Sigmoid colon (tissue), 4 donors: ENCODE data around the gene VBP1.
A peak's percentile ranks its signal among the peaks of the same experiment; 100 is the strongest.

ENCODE experiments used
- EP300 ChIP-seq, 4 donors: sonication (generic); formaldehyde crosslinking; IDR thresholded peaks; one replicate each; pipeline ENCODE4 v1.6.1; 2017; ENCODE audit warnings: antibody characterized with exemption in 4 of 4
- POLR2A ChIP-seq, 2 donors: fragments of 450-650 bp; IDR thresholded peaks; one replicate each; pipeline ENCODE4 v1.6.1; 2016; ENCODE audit warnings: antibody characterized with exemption in 2 of 2, mild to moderate bottlenecking in 2 of 2, moderate library complexity in 2 of 2
- POLR2AphosphoS5 ChIP-seq, 4 donors: sonication (generic); formaldehyde crosslinking; IDR thresholded peaks; one replicate each; pipeline ENCODE4 v1.6.1; 2017; ENCODE audit warnings: antibody characterized with exemption in 4 of 4
- TF ChIP-seq, protein P1 (sequence below), 4 experiments: fragments of 450-650 bp in 3 of 4; fragments of 200-600 bp in 1 of 4; IDR thresholded peaks; one replicate each; pipeline ENCODE4 v1.5.1; 2016 to 2019; ENCODE audit warnings: antibody characterized with exemption in 4 of 4, mild to moderate bottlenecking in 3 of 4, moderate library complexity in 2 of 4

DNA sequence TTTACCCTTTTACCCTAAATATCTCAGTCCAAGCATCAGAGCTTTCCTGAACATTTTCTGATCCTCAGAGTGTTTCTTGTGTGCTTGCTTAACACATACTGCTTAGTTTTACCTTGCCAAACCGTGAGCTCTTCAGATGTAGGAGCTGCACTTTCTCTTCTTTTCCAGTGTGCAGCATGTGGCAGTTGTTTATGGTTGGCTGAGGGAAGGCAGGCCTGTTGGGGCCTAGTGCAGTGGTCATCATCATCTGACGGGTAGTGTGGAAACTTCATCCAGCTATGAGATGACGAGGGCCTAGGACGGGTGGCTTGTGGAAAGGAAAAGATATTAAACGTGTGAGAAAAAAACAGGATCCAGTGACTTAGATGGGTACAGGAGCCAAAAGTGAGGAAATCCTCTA is 21.5 kb downstream of the VBP1 start:
- TF ChIP-seq, protein P1, sequence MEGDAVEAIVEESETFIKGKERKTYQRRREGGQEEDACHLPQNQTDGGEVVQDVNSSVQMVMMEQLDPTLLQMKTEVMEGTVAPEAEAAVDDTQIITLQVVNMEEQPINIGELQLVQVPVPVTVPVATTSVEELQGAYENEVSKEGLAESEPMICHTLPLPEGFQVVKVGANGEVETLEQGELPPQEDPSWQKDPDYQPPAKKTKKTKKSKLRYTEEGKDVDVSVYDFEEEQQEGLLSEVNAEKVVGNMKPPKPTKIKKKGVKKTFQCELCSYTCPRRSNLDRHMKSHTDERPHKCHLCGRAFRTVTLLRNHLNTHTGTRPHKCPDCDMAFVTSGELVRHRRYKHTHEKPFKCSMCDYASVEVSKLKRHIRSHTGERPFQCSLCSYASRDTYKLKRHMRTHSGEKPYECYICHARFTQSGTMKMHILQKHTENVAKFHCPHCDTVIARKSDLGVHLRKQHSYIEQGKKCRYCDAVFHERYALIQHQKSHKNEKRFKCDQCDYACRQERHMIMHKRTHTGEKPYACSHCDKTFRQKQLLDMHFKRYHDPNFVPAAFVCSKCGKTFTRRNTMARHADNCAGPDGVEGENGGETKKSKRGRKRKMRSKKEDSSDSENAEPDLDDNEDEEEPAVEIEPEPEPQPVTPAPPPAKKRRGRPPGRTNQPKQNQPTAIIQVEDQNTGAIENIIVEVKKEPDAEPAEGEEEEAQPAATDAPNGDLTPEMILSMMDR (IDR thresholded peaks at IDR 0.05): no peak
- no peak for TF ChIP-seq POLR2A (IDR thresholded peaks at IDR 0.05)
- TF ChIP-seq EP300 (IDR thresholded peaks at IDR 0.05): peak in 3 of 4 donors; percentile 39 to 69 (median 46)
- peak; percentile 75 to 90 (median 82) for TF ChIP-seq POLR2AphosphoS5 (IDR thresholded peaks at IDR 0.05)
